NCI-H82 treated with DMSO at 0.1 percent for 48 hours (cell line): ENCODE data around the gene LMO4.

Source experiments
- DNase-seq: peaks from one replicate; lab custom pipeline; 2025; ENCODE audit not compliant: unreplicated experiment; lab: John Stamatoyannopoulos, UW

The LMO4 gene

GRCh38 chr1:87356591-87356990 is 27.9 kb downstream of the LMO4 start:
- no peak for DNase-seq

- no peak for DNase-seq
These were observed 29.5 kb downstream of the LMO4 start for GRCh38 chr1:87358219-87358618.

GRCh38 chr1:87359586-87359985 is 30.9 kb downstream of the LMO4 start:
- DNase-seq = no peak

- no peak for DNase-seq
These were observed 33.6 kb downstream of the LMO4 start for GRCh38 chr1:87362063-87362833.

GRCh38 chr1:87362834-87363426 is 34.2 kb downstream of the LMO4 start:
- DNase-seq = no peak

GRCh38 chr1:87367549-87367948 is 38.9 kb downstream of the LMO4 start:
- no peak for DNase-seq

- DNase-seq = no peak
These were observed 40.2 kb downstream of the LMO4 start for GRCh38 chr1:87368907-87369306.

GRCh38 chr1:87369736-87370478 is 41.2 kb downstream of the LMO4 start:
- peak; percentile 42 for DNase-seq

GRCh38 chr1:87370544-87370943 is 41.9 kb downstream of the LMO4 start:
- DNase-seq = no peak

GRCh38 chr1:87379306-87379705 is 50.6 kb downstream of the LMO4 start:
- no peak for DNase-seq

GRCh38 chr1:87386217-87386790 is 57.6 kb downstream of the LMO4 start:
- no peak for DNase-seq

- DNase-seq = no peak
These were observed 59.7 kb downstream of the LMO4 start for GRCh38 chr1:87388411-87388810.

GRCh38 chr1:87389011-87389410 is 60.3 kb downstream of the LMO4 start:
- DNase-seq = no peak

- DNase-seq = no peak
These were observed 60.9 kb downstream of the LMO4 start for GRCh38 chr1:87389546-87389945.

GRCh38 chr1:87392248-87393192 is 63.8 kb downstream of the LMO4 start:
- no peak for DNase-seq

GRCh38 chr1:87393445-87394085 is 64.9 kb downstream of the LMO4 start:
- DNase-seq = no peak

- DNase-seq = peak; percentile 13
These were observed 65.8 kb downstream of the LMO4 start for GRCh38 chr1:87394513-87394912.

- no peak for DNase-seq
These were observed 66.3 kb downstream of the LMO4 start for GRCh38 chr1:87394982-87395381.
